Measurements from ENCODE around the gene ATP5F1D. TPM values are rescaled to one million over a fixed set of nuclear protein-coding genes. Genes with fewer than 3 reads are reported as not detected.
A peak's percentile ranks its signal among the peaks of the same experiment; 100 is the strongest.

ATP5F1D gene
- total RNA-seq, 1 donor from 2014 or later, result 501 TPM

- intact Hi-C loops (cut with micrococcal nuclease), result no loop called here
- no peak for TF ChIP-seq CTCF (IDR thresholded peaks at IDR 0.05; ENCODE audit: borderline replicate concordance)
- no peak for DNase-seq
- Histone ChIP-seq H3K4me3 (peak overlapping the region; percentile 75), H3K36me3 (peaks cover 46% of the 10 kb centered on the region), H3K27ac (replicated peaks) (peak overlapping the region; percentile 100), H3K9me3 (replicated peaks) (no peaks in the 10 kb centered on the region), H3K27me3 (ENCODE audit: low read depth) (no peaks in the 10 kb centered on the region), H3K4me1 (peaks cover 90% of the 10 kb centered on the region)
Observed at GRCh38 chr19:1258707-1259205, 17.2 kb downstream of the ATP5F1D start.

- Histone ChIP-seq H3K9me3 (replicated peaks) (no peaks in the 10 kb centered on the region), H3K4me1 (peaks cover 85% of the 10 kb centered on the region), H3K36me3 (peaks cover 40% of the 10 kb centered on the region), H3K27ac (replicated peaks) (peak overlapping the region; percentile 100), H3K27me3 (ENCODE audit: low read depth) (no peaks in the 10 kb centered on the region), H3K4me3 (peak overlapping the region; percentile 75)
- DNase-seq, result peak; percentile 85
- TF ChIP-seq CTCF (IDR thresholded peaks at IDR 0.05; ENCODE audit: borderline replicate concordance), result no peak
- intact Hi-C loops (cut with micrococcal nuclease), result no loop called here
Observed at GRCh38 chr19:1259206-1259875, 17.8 kb downstream of the ATP5F1D start.

GRCh38 chr19:1259876-1260748 lies 18.6 kb downstream of the ATP5F1D start:
- Histone ChIP-seq H3K9me3 (replicated peaks) (no peaks in the 10 kb centered on the region), H3K27ac (replicated peaks) (peak overlapping the region; percentile 100), H3K27me3 (ENCODE audit: low read depth) (no peaks in the 10 kb centered on the region), H3K4me3 (peak overlapping the region; percentile 75), H3K4me1 (peaks cover 85% of the 10 kb centered on the region), H3K36me3 (peaks cover 32% of the 10 kb centered on the region)
- intact Hi-C loops (cut with micrococcal nuclease), result no loop called here
- no peak for TF ChIP-seq CTCF (IDR thresholded peaks at IDR 0.05; ENCODE audit: borderline replicate concordance)
- no peak for DNase-seq

- peak; percentile 97 for DNase-seq
- no peak for TF ChIP-seq CTCF (IDR thresholded peaks at IDR 0.05; ENCODE audit: borderline replicate concordance)
- no peaks in the 10 kb centered on the region for H3K9me3 ChIP-seq (replicated peaks)
- H3K27me3 ChIP-seq (ENCODE audit: low read depth), result no peaks in the 10 kb centered on the region
- peaks cover 24% of the 10 kb centered on the region for H3K36me3 ChIP-seq
- intact Hi-C loops (cut with micrococcal nuclease), result no loop called here
- H3K27ac ChIP-seq (replicated peaks), result peak overlapping the region; percentile 100
- H3K4me1 ChIP-seq, result peaks cover 85% of the 10 kb centered on the region
- H3K4me3 ChIP-seq, result peak overlapping the region; percentile 75
Observed at GRCh38 chr19:1260749-1261537, 19.4 kb downstream of the ATP5F1D start.

GRCh38 chr19:1261538-1261797 lies 19.9 kb downstream of the ATP5F1D start:
- no peaks in the 10 kb centered on the region for H3K27me3 ChIP-seq (ENCODE audit: low read depth)
- DNase-seq, result no peak
- intact Hi-C loops (cut with micrococcal nuclease), result no loop called here
- H3K36me3 ChIP-seq, result peaks cover 18% of the 10 kb centered on the region
- H3K4me1 ChIP-seq, result peaks cover 85% of the 10 kb centered on the region
- H3K27ac ChIP-seq (replicated peaks), result peak overlapping the region; percentile 100
- TF ChIP-seq CTCF (IDR thresholded peaks at IDR 0.05; ENCODE audit: borderline replicate concordance), result peak; percentile 11
- peak overlapping the region; percentile 75 for H3K4me3 ChIP-seq
- H3K9me3 ChIP-seq (replicated peaks), result no peaks in the 10 kb centered on the region

Measured in left ventricle myocardium inferior (tissue), 1 donor.